ENCODE results near the gene TLL1.

DNA sequence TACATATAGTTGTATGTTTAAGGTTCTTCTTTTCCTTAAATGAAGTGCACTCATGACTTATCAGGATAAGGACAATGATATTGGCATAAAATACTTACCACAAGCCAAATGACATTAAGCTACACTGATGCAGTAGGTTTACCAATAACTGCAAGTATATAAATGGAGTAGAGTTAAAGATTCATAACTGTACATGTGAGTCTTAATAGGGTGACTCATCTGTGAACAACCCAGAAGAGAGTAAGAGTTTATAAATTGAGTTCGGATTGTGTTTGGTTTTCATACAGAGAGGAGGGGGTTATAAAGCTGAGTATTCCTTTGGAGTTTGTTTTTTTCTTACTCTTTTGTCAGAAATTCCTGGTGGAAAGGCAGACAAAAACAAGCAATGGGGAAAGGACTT is 144.8 kb downstream of the TLL1 start:
- TF ChIP-seq, protein P1, sequence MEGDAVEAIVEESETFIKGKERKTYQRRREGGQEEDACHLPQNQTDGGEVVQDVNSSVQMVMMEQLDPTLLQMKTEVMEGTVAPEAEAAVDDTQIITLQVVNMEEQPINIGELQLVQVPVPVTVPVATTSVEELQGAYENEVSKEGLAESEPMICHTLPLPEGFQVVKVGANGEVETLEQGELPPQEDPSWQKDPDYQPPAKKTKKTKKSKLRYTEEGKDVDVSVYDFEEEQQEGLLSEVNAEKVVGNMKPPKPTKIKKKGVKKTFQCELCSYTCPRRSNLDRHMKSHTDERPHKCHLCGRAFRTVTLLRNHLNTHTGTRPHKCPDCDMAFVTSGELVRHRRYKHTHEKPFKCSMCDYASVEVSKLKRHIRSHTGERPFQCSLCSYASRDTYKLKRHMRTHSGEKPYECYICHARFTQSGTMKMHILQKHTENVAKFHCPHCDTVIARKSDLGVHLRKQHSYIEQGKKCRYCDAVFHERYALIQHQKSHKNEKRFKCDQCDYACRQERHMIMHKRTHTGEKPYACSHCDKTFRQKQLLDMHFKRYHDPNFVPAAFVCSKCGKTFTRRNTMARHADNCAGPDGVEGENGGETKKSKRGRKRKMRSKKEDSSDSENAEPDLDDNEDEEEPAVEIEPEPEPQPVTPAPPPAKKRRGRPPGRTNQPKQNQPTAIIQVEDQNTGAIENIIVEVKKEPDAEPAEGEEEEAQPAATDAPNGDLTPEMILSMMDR (IDR thresholded peaks at IDR 0.05): no peak
- TF ChIP-seq POLR2A (IDR thresholded peaks at IDR 0.05): no peak

All from body of pancreas (tissue), 4 donors.